OCI-M2 (cell line): ENCODE measurements around the gene SLC26A4.

Experiments used
- DNase-seq: peaks from one replicate; lab custom pipeline; 2025; ENCODE audit not compliant: unreplicated experiment; lab: John Stamatoyannopoulos, UW

The SLC26A4 gene

DNA sequence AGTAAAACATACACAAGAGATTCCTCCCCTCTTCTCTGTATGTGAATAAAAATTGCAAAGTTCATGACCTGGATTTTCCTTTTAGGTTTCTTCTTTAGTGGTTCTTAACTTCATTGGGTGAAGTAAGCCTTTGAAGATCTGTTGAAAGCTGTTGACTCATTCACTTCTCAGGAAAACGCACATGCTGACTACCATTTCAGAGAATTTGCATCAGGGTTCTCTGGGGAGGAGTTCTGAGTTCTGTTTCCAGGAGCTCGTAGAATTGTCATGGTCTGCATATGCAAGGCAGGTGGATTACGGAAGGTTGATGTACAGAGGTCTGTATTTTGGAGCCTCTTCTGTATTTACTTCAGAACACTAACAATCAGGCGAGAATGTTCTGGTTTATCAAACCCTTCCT is 962 bp upstream of the SLC26A4 start:
- DNase-seq = no peak

DNA sequence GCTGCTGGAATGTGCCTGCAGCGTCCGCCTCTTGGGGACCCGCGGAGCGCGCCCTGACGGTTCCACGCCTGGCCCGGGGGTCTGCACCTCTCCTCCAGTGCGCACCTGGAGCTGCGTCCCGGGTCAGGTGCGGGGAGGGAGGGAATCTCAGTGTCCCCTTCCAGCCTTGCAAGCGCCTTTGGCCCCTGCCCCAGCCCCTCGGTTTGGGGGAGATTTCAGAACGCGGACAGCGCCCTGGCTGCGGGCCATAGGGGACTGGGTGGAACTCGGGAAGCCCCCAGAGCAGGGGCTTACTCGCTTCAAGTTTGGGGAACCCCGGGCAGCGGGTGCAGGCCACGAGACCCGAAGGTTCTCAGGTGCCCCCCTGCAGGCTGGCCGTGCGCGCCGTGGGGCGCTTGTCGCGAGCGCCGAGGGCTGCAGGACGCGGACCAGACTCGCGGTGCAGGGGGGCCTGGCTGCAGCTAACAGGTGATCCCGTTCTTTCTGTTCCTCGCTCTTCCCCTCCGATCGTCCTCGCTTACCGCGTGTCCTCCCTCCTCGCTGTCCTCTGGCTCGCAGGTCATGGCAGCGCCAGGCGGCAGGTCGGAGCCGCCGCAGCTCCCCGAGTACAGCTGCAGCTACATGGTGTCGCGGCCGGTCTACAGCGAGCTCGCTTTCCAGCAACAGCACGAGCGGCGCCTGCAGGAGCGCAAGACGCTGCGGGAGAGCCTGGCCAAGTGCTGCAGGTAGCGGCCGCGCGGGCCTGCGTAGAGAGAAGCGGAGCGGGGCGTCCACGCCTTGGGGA is 645 bp downstream of the SLC26A4 start:
- no peak for DNase-seq

DNA sequence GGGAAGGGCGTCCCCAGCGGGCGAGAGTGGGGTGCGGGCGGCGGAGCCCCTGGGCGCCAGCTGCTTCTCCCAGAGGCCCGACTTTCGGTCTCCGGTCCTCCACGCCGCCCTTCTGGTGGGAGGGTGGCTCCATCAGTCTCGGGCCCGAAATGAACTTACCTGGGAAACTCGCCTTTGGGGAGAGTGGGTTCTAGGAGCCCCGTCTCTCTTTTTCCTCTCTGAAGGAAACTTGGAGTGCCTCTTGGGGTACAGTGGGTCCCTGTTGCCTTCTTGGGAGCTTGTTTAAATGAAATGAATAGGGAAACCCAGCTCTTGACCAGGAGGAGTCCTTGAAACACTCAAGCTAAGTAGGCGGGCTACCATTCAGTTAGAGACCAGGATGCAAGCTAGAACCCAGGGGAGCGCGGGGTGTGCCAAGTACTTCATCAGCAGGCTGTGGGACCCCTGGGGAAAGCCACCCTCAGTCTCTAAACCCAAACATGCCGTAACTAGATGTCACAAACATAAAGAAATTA is 1.3 kb downstream of the SLC26A4 start:
- DNase-seq = no peak

DNA sequence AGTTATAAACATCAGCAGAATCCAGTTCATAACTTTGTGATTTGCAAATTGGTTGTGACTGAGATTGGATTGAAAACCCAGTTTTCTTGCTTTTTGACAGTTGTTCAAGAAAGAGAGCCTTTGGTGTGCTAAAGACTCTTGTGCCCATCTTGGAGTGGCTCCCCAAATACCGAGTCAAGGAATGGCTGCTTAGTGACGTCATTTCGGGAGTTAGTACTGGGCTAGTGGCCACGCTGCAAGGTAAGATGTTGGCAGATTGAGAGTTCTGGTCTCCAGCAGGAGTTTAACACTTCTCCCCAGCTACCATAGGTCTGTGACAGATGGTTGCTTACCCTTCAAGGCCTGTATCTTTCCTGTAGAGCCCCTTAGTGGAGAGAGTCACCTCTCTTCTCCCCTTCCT is 2.6 kb downstream of the SLC26A4 start:
- DNase-seq = no peak

DNA sequence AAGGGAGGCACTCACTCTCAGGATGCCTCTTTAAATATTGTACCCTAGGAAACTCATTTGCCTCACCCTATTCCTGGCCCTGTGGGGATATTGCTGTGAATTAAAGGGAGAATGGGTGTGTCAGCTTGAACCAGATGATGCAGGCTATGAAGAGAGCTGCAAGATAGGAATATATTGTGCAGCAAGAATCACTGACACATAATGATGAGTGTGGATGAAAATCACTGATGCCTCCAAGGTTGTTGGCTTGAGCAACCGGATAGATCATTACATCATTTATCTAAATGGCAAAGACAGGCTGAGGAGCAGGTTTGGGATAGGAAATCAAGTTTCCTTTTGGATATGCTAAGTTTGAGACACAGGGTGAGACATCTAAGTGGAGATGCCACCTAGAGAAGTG is 6.2 kb downstream of the SLC26A4 start:
- no peak for DNase-seq

DNA sequence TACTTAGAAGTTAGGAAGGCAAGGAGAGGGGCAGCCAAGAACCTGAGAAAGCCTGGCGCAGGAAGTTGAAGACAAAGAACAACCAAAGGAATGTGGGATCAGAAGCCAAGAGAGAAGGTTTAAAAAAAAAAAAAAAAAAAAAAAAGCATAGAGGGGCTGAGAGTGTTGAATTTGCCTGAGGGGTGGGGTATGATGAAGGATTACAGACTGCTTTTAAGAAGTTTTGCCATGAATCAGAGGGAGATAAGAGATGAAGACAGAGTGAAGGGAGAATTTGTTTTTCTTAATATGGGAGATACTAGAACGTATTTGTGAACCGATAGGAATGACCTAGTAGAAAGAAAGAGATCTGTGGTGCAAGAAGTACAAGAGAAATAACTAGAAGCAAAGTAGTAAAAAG is 6.7 kb downstream of the SLC26A4 start:
- DNase-seq = no peak

DNA sequence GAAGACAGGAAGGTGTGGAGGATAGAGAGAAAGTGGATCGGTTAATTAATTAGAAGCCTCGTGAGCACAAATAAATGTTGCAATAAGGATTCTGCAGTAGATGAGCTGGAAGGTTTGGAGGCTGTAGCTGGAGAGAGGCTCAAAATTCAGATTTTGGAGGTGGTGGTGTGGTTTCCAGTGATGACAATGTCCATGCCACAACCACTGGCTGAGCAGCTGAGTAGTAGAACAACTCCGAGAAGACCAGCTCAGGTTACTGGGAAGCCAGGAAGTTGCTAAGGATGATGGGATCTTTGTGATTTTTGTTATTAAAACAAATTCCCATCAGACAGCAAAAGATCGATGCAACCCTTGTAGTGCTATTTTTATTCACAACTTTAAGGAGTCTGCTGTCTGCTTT is 7.7 kb downstream of the SLC26A4 start:
- DNase-seq = no peak

DNA sequence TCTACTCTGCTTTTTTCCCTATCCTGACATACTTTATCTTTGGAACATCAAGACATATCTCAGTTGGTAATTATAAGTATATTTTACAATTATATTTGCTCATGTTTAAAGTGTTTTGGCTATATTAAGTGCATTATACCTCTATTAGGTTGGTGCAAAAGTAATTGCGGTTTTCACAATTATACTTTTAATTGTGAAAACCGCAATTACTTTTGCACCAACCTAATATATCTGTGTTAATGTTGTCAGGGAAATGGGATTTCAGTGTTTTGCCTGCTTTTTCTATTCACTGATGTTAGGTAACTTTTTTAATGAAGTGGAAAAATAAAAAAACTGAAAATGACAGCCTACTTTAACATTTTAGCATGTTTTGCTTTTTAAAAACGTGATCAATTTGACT is 11.6 kb downstream of the SLC26A4 start:
- DNase-seq = no peak

DNA sequence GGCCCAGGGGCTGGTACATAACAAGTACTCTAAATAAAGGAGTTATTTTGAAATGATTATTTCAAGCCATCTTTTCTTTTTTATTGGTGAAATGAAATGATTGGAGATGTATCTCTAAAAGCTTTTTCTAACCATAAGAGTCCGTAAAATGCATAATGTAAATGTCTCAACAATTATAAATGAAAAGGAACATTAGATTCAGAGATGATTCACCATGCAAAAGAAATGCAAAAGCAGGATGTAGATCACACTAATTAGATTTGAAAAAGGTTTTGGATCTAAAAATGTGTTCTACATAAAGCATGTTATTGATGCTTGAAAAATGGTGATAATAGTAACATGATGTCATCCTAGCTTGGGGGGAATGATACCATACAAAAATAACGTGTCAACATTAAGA is 15.6 kb downstream of the SLC26A4 start:
- DNase-seq = no peak

DNA sequence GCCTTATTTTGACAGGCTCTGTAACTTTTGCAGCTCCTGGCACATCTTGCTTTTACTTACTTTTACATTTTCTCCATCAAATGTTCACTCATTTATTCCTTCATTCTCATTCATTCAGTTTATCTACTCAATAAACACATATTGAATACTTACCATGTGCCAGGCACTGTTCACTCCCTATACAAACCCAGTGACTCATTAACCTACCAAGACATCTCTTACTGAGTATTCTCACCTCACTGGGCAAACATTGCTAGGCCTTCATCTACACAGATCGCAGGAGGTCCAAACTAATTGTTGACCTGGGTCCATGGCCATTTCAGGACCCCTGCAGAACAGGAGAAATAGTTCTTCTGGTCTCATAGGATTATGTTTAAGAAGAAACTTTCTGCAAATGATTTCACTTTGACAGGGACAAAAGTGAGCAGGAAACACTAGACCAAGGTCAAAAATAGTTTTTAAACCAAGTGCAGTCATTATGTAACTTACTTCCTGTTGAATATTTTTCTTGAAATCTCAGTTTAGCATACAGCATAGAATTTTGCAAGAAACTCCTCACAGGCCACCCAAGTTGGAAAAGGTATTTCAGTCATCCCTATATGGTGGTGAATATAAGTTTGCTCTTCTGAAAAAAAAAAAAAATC is 17.6 kb downstream of the SLC26A4 start:
- no peak for DNase-seq

DNA sequence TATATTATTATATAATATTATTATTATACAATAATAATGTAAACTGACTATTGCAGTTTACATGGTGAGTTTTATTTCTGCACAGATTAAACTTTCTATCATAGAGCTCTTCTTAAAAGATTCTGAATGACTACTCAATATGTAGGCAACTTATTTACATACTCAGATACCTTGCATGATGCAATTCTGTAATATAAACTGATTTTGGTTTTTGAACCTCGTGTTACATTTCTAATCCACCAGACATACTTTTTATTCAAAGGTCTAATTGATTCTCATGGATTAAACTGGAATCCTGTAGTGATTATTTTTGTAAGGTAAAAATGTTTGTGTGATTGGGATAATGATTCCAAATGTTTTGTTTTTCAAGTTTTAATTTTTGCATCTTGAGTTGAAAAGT is 19.9 kb downstream of the SLC26A4 start:
- no peak for DNase-seq

DNA sequence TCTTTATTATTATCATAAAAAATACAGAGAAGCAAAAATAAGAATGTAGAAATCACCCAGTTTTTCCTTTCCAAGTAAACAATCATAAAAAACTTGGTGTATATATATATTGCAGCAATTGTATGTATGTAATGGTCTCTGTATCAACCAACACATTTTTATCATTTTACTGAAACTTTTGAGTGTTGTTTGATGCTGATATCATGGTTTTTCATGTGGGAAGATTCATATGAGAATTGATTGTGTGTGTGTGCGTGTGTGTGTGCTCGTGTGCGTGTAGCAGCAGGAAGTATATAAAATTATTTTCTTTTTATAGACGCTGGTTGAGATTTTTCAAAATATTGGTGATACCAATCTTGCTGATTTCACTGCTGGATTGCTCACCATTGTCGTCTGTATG is 22.3 kb downstream of the SLC26A4 start:
- DNase-seq = no peak

DNA sequence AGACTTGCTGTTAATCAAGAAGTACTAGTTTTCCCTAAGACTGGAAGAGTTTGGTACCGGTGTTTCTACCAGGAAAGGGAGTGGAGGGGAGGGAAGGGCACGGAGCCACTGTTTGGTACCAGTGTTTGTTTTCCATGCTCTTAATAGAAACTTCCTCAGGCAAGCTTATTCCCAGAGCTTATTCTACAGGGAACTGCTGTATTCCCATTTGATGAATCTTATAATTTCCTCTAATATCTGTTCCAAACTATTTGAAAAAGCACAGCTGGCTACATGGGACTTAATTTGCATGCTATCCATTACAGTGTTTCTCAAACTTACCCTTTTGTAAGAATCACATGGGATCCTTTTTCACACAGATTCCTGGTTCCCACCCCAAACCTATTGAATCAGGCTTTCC is 23.7 kb downstream of the SLC26A4 start:
- no peak for DNase-seq

DNA sequence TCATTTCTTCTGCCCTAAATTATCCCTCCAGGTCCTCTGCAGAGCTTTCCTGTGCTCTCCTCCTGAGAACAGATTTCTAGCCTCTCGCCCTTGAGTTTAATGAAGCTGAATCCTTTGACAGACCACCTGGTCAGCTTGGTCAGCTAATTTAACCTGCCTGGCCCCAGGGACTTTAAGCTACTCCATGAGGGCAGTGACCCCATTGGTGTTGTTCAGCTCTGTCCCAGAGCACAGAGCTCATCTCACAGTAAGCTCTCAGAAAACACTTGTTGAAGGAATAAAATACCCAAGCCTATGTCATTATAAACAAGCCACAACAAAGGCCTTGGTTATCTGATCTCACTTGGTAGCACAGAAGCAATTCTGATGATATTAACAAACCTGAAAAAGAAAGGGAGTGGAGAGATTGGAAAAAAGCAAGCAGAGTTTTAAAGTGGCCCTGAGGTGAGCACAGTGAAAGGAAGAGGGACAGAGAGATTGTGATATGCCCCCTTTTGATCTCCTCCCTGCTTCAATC is 24.4 kb downstream of the SLC26A4 start:
- no peak for DNase-seq

DNA sequence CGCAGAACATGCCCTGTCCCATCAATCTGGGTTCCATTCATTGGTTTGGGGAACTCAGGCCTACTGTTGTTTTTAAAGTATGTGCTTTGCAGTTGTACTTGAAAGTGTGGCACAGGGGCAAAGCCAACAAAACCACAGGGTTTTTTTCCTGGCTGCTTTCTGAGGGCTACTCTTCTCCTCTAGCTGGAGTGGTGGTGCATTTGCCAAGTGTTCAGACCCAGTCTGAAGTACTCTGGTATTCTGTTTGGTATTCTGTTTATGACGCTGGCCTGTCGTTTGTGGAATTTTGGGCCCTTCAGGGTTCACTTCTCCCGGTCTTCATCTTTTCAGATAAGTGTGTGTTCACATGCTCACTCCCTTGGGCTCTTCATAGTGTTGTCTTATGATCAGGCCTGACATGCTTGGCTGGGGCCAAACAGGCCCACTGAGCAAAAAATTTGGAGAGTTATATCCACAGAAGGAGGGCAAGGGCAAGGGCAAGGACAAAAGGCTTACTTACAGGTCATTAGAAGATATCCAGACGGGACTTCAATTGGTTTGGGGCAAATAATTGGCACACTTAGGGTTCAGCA is 26.3 kb downstream of the SLC26A4 start:
- no peak for DNase-seq

DNA sequence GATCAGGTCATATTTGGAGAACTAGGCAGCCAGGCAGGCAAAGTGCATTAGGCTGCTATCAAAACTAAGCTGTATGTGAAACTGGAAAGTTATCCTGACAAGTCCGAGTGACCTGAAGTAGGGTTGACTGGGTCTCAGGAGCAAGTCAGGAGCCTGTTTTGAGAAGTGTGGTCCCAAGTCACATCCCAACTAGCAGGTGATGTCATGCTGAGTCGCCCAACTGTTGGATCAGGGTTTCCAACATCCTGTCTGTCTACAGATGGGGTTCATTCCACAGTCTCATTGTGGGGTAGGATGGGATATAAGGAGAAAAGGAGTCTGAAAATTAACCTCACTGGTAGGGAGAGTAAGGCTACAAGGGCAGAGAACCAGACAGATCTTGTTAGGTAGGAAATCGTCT is 27.0 kb downstream of the SLC26A4 start:
- no peak for DNase-seq

DNA sequence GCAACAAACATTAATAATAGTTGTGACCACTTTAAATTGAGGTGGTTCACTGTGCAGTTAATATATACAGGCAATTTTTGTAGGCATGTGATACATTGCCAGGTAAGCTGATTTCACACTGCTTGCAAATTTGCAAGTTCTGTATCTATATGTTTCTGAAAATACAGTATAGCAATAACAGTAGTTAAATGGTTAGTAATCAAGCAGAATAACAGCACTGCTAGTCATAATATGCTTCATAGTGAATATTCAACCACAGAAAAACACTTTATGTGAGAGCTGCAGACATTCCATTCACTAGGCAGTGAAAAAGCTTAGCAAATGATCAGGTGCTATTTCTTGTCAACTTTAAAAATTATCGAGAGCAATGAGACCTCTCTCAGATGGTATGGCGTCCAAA is 28.9 kb downstream of the SLC26A4 start:
- no peak for DNase-seq

DNA sequence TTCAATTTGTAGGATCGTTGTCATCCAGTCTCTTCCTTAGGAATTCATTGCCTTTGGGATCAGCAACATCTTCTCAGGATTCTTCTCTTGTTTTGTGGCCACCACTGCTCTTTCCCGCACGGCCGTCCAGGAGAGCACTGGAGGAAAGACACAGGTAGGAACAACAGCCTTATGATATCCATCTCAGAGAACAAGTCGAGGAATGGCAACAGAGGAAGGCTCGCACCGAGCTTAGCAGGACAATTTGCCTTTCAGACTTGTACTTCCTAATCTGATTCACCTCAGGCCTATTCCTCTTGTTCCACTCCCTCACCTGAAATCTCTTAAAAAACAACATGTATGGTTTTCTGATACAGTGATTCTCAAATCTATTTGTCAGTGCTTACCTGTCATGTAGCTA is 29.5 kb downstream of the SLC26A4 start:
- no peak for DNase-seq

DNA sequence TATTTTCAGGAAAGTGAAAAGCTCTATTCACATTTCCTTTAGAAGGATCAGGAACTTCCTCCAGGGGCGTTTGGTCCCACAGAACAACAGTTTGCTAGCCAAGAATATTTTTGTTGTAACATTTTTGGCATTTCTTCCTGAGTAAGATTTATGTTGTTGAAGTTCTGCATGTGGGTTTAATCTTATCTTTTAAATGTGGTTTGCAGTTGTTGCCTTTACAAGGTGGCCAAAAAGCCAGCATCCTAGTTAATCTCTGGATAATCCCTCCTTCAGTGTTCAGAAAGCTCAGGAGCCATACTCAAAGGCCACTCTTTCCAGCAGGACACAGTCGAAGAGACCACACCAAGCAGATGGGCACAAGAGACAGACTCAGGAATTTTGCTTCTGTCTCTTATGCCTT is 30.0 kb downstream of the SLC26A4 start:
- DNase-seq = no peak

DNA sequence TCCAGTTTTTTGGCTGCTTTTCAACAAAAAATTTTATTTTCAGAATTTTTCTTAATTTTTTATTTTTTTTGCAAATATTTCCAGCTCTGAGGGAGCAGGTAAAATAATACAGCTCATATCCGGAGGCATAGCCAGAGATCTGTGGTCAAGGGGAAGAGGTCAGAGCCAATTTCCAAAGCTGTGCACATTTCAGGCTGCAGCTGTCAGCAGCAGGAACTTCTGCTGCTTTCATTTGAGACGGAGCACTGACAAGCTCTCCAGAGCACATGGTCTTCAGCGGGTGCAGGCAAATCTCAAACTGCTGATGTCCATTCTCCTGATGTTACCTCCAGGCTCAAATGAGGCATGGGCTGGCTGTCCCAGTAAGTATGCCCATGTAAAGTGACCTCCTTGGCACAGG is 31.1 kb downstream of the SLC26A4 start:
- no peak for DNase-seq

DNA sequence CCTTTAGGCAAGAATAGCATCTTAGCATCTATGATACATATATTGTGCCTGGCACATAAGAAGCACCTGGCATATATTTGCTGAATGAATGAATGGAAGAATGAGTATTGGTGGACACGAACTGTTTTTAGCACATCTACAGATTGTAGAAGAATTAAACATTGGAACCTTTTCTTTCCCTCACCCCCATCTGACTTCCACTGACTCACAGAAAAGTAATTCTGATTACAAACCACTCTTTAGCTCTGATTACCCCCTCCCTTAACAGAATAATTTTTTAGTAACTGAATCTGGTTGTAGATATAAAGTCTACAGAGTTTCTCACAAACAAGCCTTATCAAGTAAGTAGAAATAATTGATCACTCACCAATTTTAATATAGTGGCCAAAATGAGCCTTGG is 31.9 kb downstream of the SLC26A4 start:
- no peak for DNase-seq

DNA sequence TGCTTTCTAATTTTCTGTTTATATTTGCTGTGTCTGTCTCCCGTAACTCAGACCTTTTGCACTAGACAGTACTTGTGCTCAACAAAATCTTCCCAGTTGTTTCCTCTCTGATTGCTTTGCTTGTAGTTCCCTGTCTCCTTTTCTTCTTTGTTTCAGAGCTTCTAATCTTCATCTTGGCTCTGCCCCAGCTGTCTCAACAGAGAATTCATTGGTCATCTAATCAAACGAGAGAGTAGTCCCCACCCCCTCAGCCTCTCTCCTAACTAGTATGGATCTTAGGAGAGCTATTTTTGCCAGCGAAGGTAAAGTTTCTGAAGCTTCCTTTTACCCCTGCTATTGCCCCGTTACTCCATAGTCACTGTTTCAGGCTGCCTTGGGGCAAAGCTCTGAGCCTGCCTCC is 32.8 kb downstream of the SLC26A4 start:
- no peak for DNase-seq
